CD4-positive, alpha-beta T cell treated with Interleukin-17A for 4 hours (primary cell): Measurements from ENCODE around the gene TTLL5.
"Not testable (repeated sequence)": the region's sequence is repeated elsewhere in the genome, so short reads cannot be mapped to it uniquely, and the experiment has no call there.

ENCODE experiments used
- DNase-seq: peaks from one replicate; pipeline ENCODE4 v3.0.0-alpha.2; 2020; ENCODE audit warnings: mixed read lengths

Gene TTLL5

DNA sequence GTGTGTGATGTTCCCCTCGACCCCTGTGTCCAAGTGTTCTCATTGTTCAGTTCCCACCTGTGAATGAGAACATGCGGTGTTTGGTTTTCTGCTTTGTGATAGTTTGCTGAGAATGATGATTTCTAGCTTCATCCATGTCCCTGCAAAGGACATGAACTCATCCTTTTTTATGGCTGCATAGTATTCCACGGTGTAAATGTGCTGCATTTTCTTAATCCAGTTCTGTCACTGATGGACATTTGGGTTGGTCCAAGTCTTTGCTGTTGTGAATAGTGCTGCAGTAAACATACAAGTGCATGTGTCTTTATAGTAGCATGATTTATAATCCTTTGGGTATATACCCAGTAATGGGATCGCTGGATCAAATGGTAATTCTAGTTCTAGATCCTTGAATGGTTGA lies 259.4 kb downstream of the TTLL5 start:
- not testable (repeated sequence) for DNase-seq

DNA sequence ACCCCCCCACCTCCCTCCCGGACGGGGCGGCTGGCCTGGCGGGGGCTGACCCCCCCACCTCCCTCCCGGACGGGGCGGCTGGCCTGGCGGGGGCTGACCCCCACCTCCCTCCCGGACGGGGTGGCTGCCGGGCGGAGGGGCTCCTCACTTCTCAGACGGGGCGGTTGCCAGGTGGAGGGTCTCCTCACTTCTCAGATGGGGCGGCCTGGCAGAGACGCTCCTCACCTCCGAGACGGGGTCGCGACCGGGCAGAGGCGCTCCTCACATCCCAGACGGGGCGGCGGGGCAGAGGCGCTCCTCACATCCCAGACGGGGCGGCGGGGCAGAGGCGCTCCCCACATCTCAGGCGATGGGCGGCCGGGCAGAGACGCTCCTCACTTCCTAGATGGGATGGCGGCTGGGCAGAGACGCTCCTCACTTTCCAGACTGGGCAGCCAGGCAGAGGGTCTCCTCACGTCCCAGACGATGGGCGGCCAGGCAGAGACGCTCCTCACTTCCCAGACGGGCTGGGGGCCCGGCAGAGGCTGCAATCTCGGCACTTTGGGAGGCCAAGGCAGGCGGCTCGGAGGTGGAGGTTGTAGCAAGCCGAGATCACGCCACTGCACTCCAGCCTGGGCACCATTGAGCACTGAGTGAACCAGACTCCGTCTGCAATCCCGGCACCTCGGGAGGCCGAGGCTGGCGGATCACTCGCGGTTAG lies 264.2 kb downstream of the TTLL5 start:
- not testable (repeated sequence) for DNase-seq

DNA sequence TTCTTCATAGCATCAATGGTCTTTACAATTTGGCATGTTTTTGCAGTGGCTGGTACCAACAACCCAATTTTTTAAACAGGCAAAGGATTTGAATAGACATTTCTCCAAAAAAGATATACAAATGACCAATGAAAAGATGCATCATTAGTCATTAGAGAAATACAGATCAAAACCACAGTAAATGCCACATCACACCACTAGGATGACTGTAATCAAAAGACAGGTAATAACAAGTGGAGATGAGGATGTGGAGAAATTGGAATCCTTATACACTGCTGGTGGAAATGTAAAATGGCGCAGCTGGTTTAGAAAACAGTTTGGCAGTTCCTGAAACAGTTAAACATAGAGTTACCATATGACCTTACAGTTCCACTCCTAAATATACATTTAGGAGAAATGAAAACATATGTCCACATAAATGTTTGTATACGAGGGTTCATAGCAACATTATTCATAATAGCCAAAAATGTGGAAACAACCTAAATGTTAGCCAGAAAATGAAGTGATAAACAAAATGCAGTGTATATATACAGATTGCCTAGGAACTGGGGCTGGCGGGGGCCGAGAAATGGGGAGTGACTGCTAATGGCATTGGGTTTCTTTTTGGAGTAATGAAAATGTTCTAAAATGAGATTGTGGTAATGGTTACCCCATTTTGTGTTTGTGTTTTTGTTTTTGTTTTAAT lies 265.5 kb downstream of the TTLL5 start:
- no peak for DNase-seq

DNA sequence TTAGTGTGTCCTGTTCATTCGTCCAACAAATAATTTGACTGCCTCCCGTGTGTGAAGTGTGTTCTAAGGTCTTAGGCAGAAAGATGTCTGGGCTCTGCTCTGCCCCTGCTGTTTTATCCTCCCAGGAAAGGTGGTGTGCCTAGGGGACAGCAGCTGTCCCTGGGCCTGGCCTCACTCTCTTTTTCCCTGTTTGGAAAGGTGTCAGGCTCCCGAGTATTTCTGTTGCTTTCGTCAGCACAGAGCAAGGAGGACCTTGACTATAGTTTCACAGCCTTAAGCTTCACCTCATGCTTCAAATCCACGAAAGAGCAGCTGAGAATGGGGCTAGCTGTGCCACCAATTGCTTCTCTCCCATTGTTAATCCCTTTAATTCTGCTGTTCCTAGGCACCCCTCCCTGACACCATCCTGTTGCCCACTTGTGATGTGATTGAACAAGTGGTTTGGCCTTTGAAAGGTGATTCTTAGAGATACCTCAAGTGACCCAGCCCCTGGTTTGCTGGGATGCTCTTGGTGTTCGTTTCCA lies 266.6 kb downstream of the TTLL5 start:
- no peak for DNase-seq

DNA sequence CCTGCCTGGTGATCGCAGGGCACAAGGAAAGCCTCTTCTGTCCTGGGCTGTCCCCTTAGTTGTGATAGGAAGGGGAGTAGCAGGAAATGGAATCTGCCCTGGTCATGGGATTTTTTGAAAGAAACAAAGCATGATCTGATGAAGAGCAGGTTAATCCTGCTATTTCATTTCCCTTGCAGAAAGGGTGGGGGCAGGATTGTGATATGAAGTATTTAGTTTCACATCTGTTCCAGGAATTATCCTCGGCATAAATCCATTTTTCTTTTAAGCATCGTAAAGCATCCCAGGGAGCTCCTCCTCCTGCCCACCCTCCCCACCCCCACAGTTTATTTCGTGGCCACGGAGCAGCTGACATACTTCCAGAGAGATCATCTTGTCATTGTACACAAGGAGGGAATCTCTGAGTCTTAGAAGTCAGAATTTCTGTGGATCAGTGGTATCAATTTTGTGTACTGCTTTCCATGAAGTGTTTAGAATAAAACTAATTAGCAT lies 267.7 kb downstream of the TTLL5 start:
- no peak for DNase-seq

DNA sequence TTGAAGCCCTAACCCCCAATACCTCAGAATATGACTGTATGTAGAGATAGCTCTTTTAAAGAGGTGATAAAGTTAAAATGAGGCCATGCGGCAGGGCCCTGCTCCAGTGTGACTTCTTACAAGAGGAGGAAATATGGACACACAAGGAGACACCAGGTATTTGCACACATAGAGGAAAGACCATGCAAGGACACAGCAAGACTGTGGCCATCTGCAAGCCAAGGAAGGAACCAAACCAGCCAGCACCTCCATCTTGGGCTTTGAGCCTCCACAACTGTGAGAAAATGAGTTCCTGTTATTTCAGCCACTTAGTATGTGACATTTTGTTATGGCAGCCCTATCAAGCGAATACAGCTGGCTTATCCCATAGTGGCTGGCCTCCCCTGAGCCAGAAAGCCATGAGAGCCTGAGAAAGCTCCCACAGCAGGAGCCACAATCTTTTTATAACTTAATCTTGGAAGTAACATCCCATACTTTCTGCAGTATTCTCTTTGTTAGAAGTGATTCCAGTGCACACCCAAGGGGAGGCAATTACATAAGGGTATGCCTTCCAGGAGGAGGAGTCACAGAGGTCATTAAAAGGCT lies 272.8 kb downstream of the TTLL5 start:
- DNase-seq, result no peak

DNA sequence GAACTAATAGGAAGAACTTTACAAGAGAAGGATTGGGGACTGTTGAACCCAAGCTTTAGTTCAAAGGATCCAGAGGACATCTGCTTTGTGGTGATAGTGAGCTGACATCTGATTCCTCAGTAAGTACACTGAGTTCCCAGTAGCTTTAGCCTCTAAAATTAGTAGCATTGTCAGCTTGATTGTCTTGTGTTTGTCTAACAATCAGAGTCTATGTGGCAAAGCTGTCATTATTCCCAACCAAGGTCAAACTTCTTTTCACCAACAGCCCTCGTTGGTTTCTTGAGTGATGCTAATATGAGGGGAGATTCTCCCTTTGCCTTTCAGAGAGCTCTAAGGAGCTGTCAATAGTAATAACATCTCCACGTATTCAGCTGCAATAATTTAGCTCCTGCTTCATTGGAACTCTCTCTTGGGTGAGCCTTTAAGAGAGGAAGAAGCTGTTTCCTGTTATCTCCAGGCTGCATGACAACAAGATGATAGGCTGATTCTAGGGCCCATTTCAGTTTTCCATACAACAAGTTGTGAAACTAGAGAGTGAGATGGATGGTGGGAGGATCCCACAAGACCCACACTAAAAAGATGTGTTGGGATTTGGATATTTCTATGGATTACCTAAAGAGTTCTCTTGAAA lies 274.1 kb downstream of the TTLL5 start:
- no peak for DNase-seq

DNA sequence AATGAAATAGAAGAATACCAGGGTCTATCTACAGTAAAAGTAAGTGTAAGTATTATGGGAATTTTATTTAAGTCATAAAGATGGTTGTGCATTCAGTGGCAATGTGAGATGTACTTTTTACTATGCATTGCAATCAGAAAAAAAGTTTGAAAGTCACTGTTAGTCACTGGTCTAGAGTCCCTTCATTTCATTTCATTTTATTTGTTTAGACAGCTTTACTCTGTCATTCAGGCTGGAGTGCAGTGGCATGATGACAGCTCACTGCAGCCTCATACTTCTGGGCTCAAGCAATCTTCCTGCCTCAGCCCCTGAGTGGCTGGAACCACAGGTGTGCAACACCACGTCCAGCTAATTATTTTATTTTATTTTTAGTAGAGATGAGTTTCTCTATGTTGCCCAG lies 278.2 kb downstream of the TTLL5 start:
- no peak for DNase-seq

DNA sequence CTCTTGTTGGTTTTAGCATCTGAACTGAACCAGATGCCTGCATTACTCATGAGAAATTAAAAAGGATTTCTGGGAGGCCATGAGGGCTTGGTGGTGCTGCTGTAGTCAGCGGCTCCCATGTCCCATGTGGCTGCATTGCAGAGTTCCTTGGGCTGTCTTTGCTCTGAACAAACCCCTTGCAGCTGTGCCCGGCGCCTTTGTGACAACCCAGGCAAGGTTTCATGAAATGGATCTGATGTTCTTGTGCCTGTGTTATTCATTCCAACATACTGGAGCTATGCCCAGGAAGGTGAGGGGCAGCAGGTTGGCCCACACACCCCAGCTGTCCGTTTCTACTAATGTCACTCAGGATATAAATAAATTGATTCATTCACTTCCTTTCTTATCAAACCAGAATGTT lies 280.0 kb downstream of the TTLL5 start:
- no peak for DNase-seq

DNA sequence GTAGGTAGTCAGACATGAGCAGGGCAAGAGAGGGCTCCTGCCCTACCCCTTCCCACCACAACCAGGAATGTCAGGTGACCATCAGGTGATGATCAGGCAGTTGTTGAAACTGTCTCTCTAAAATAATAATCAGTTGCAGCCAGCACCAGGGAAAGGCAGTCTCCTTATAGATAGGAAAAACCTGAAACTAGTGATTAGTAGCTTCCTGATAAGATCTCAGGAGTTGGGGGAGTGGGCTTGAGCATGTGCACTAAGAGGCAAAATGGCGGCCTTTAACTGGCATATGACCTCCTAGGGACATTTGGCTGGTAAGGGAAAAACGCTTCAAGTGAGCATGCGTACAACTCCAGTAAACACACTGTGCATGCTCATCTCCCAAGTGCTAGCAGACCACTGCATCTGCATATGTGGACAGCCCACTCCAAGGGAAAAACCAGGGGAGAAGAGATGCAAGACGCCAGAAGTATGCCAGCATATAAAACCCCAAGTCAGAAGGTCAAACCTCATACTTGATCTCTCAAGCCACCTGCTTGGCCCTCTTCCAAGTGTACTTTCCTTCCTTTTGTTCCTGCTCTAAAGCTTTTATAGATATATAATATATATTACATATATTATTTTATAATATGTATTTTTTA lies 283.7 kb downstream of the TTLL5 start:
- DNase-seq, result no peak

DNA sequence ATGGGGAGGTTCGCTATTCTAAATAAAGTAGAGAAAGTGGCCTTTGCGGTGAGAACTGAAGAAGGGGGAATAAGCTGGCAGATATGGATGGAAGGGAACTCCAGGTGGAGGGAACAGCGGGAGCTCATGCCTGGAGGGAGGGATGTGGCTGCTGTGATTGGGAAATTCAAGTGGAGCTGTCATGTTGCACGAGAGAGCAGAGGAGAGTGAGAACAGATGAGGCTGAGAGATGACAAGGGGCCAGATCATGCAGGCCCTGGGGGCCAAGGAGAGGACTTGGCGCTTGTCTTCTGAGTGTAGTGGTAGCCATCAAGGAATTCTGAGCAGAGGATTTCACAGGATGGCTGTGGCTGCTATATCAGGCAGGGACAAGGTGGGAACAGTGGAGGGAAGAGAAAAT lies 285.7 kb downstream of the TTLL5 start:
- DNase-seq, result no peak

DNA sequence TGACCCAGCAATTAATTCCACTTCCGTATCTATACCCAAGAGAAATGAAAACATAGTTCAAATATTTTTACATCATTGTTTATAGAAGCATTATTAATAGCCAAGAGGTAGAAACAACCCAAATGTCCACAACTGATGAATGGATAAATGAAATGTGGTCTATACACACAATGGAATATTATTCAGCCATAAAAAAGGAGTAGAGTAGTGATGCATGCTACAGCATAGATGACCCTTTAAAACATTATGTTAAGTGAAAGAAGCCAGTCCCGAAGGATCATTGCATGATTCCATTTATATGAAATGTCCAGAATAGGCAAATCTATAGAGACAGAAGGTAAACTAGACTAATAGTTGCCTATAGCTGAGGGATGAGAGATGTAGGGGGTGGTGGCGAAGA lies 291.4 kb downstream of the TTLL5 start:
- no peak for DNase-seq

DNA sequence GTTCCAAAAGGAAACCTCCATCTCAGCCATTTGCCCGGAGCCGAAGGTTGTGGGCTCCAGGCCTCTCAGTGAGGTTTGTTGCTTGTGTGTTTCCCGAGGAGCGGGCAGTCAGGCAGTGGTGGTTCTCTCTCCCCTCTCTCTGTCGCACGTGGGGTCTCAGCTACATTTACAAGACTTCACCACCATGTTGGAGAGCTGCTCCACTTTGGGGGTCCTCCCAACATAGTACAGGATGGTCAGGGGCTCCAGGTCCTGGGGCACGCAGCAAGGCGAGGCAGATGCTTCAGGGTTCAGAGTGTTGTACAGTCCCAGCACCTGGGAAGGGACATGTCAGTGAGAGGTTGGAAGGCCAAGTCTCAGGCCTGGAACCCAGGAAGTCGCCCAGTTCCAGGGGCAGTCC lies 298.0 kb downstream of the TTLL5 start:
- DNase-seq, result no peak

DNA sequence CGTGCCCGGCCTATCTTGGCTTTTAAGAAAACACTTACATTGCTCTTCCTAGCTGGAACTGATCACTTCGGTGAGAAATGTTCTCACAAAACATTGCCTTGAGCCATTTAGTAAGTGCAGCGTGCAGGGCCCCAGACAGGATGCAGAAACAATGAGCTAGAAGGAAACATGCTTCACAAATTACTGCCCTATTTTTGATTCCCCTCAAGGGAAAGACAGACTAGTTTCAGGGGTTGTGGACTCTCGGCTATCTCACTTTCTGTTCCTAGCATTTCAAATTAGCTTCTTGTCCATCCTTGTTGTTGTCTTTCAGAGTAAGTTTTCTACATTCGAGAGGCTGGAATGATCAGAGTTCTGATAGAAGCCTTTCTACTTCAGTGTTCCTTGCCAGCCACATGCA lies 299.2 kb downstream of the TTLL5 start:
- no peak for DNase-seq

DNA sequence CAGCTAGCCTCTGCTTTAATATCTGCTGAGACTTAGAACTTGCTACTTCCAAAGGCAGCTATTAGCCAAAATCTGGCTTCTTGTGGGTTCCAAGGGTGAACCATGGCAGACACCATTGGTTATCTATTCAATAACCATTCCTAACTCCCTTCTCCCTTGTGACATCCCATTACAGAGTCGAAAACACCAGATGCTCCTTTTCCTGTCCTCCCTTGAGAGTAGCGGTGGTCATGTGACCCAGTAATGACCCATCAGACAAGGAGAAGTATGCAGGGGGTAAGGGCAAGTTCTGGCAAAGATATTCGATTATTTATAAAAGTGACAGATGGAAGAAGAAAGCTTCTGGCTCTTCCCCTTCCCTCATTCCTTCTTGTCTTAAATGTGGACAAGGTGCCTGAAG lies 300.6 kb downstream of the TTLL5 start:
- no peak for DNase-seq

DNA sequence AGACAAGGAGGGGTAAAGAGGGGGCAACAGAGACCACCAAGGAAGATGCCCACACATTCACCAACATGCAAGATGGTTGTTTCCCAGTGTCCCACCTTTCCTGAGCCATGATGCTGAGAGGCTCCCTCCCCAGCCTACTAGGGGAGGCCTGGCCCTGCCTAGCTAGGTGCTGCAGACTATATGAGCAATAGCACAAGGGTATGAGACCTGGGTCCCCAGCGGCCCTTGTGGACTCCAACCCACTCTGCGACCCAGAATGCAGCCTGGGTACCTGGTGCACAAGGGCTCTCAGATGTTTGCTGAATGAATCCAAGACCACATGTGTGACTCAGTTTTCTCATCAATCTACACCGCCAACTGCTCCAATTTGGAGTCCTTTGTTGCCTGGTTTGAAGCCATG lies 306.8 kb downstream of the TTLL5 start:
- no peak for DNase-seq

DNA sequence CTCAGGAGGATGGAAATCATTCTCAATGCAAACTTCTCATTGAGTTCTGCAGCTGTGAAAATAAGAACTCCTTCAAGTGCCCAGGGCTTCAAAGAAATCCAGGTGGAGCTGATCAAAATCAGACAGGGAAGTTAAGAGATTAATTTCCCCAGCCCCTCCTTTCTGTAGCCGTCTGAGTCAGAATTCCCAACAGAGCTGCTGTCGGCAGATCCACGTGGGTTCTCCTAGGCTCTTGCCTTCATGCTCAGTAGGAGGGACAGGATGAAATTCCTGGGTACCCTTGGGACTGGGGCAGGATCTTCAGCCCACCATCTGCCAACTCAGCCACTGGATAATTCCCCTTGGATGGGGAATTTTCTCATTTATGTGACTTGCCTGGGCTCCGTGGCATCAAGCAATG lies 307.4 kb downstream of the TTLL5 start:
- no peak for DNase-seq

DNA sequence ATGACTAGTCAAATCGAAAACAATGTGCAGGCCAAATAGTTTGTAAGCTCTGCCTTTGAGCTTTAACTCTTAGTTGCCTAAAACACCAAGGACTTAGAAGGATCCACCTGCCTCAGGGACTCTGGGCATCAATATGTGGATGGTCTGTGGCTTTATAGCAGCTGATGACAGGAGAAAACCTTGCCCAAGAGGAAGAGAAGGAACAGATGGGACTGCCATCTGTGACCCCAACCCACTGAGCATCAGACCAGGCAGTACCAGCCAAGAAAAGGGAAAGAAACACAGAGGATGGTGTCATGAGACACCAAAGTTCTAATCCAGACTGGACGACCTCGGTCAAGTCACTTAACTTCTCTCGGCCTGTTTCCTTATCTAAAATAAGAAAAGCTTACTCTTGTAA lies 308.1 kb downstream of the TTLL5 start:
- DNase-seq, result no peak

DNA sequence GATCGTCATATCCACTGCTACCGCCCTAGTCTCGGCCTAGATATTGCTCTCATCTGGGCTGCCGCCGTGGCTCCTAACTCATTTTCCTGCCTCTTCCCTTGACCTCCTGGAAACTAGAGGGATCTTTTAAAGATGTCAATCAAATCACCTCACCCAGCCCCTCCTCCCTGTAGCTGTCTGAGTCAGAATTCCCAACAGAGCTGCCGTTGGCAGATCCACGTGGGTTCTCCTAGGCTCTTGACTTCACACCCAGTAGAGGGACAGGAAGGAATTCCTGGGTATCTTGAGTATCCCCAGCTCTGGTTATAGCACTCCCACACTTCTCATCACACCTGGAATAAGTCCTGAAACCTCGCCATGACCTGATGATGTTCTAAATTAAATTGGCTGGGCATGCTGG lies 308.8 kb downstream of the TTLL5 start:
- DNase-seq, result no peak

DNA sequence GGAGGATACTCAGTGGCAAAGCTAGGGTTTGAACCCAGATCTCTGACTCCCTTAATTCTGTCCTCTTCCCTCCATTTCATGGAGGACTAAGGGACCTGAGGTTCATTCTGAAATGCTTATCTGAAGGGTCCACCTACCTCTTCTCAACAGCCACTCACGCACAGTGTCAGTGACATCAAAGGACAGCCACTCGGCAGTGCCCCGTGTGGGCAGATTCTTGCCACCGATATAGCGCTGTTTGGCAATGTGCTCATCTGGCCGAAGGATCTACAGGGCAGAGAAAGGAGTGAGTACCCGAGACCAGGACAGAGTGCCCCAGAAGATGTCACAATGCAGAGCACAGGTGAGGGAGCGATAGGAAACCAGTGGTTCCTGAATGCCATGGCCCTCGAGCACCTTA lies 309.9 kb downstream of the TTLL5 start:
- DNase-seq, result no peak

DNA sequence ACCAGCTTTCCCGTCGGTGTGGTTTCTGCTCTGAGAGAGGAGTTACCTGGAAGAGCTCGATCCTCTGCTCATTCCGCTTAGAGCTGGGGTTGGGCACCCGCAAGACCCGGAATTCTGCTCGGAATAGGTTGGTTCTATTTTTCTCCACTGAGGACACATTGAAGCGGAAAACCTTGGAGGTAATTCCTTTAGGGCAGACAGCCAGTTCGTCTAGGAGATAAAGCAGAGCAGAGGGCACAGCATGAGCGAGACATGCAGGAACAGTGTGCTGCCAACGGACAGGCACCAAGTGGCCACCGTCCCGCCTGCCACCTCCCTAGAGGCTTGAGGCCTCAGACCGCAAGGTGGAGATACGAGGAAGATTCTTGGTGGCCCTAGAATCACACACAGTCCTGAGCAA lies 310.5 kb downstream of the TTLL5 start:
- no peak for DNase-seq

DNA sequence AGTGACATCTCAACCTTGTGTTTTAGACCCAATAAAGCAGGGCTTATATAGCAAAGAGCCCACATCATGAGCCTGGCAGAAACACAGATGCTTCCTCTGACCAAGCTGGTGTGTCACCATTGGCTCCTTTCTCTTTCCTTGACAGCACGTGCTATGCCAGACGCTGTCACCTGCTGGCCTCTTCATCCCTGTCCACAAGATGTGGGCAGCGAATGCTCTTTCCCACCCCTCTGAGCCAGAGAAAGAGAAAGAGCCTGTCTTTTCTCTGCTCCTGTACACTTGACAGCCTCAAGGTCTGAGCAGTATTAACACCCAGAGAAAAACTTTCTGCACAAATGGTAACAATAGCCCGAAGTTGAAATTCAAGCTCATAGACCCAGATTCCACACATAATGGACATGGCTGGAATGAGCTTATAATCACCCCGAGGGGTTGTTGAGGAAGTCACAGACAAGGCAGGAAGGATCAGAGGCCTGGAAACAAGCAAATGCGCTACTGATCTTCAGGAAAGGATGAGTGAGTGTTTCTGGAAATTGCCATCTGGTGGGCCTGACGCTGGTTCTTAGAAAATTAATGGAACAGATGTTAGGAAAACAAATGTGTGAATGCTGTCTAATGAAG lies 311.9 kb downstream of the TTLL5 start:
- no peak for DNase-seq
